ENCODE results near the gene ACAD10. TPM values are rescaled to one million over a fixed set of nuclear protein-coding genes. Genes with fewer than 3 reads are reported as not detected.

Gene ACAD10
- total RNA-seq, 1 experiment from 2014 or later: 25.3 TPM

DNA sequence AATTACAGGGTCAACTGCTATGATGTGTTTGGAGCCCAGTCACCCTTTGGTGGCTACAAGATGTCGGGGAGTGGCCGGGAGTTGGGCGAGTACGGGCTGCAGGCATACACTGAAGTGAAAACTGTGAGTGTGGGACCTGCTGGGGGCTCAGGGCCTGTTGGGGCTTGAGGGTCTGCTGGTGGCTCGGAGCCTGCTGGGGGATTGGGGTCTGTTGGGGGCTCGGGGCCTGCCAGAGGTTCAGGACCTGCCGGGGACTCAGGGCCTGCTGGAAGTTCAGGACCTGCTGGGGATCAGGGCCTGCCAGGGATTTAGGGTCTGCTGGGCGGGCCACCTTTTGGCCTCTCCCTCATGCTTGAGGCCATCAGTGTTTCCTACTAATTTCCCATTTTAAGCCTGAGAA is 118.0 kb downstream of the ACAD10 start (continued):
- no peak for TF ChIP-seq EZH2phosphoT487 (IDR thresholded peaks at IDR 0.05; ENCODE audit: borderline replicate concordance)

DNA sequence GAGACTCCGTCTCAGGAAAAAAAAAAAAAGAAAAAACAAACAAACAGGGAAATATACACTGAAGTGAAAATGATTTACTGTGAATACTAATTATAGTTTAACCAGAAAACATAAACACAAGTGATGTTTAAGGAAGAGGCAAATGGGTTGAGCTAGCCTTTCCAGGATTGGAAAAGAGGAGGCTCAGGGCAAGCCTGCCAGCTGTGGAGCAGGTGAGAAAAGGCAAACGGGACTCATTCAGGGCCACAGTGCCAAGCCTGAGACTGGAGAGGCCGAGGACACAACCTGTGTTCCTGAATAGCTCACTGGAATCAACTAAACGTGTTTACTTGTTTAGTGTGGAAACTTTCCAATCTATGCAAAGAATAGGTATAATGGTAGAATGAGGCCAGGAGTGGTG is 120.5 kb downstream of the ACAD10 start:
- Histone ChIP-seq H3K9me2 (ENCODE audit: insufficient read depth) (no peaks in the 10 kb centered on the region), H2AFZ (ENCODE audit: low read depth, low read length, poor library complexity, severe bottlenecking) (no peak overlapping the region), H3K27ac (ENCODE audit: low read depth, low read length) (no peak overlapping the region), H3K4me3 (replicated peaks in 1 of 2; ENCODE audit: low read depth in 1 of 2, low read length in 2 of 2) (no peak overlapping the region), H3K4me1 (ENCODE audit: control insufficient read depth in 1 of 2, insufficient read depth in 2 of 2, low read length in 2 of 2) (no peaks in the 10 kb centered on the region), H3K9me3 (ENCODE audit: control insufficient read depth in 1 of 2, insufficient read depth in 1 of 2, low read depth in 1 of 2, low read length in 2 of 2) (no peaks in the 10 kb centered on the region), H3K79me2 (ENCODE audit: insufficient read depth, low read length) (no peaks in the 10 kb centered on the region), H3K36me3 (ENCODE audit: control insufficient read depth in 1 of 2, insufficient read depth in 2 of 2, low read length in 2 of 2) (no peaks in the 10 kb centered on the region), H3K27me3 (ENCODE audit: insufficient read depth, low read length) (no peaks in the 10 kb centered on the region), H3K9ac (ENCODE audit: low read length) (no peak overlapping the region), H3K4me2 (ENCODE audit: low read length) (no peak overlapping the region), H4K20me1 (ENCODE audit: insufficient read depth) (no peaks in the 10 kb centered on the region)
- RAD21 ChIA-PET (ENCODE audit: low non-redundant PET in 1 of 2, low total read pairs in 2 of 2, uncharacterized antibody in 2 of 2, unreplicated experiment in 2 of 2): no interaction called here
- DNase-seq (ENCODE audit: low read depth, low spot score): no peak
- intact Hi-C loops (cut with micrococcal nuclease): no loop called here
- no peak for ATAC-seq
- TF ChIP-seq JUND (IDR thresholded peaks at IDR 0.05) (no peak), SRF (IDR thresholded peaks at IDR 0.05; ENCODE audit: low read depth) (no peak), FOSL1 (IDR thresholded peaks at IDR 0.05; ENCODE audit: low read depth) (no peak), SP1 (IDR thresholded peaks at IDR 0.05; ENCODE audit: low read depth) (no peak), RAD21 (IDR thresholded peaks at IDR 0.05; ENCODE audit: low read depth) (no peak), POLR2AphosphoS5 (IDR thresholded peaks at IDR 0.05; ENCODE audit: low read depth, low read length) (no peak), CBX3 (IDR thresholded peaks at IDR 0.05; ENCODE audit: low read depth) (no peak), YY1 (IDR thresholded peaks at IDR 0.05; ENCODE audit: extremely low read depth, insufficient replicate concordance, low read depth, low read length) (no peak), SIN3A (IDR thresholded peaks at IDR 0.05; ENCODE audit: low read depth) (no peak)
- TF ChIP-seq, protein P1, sequence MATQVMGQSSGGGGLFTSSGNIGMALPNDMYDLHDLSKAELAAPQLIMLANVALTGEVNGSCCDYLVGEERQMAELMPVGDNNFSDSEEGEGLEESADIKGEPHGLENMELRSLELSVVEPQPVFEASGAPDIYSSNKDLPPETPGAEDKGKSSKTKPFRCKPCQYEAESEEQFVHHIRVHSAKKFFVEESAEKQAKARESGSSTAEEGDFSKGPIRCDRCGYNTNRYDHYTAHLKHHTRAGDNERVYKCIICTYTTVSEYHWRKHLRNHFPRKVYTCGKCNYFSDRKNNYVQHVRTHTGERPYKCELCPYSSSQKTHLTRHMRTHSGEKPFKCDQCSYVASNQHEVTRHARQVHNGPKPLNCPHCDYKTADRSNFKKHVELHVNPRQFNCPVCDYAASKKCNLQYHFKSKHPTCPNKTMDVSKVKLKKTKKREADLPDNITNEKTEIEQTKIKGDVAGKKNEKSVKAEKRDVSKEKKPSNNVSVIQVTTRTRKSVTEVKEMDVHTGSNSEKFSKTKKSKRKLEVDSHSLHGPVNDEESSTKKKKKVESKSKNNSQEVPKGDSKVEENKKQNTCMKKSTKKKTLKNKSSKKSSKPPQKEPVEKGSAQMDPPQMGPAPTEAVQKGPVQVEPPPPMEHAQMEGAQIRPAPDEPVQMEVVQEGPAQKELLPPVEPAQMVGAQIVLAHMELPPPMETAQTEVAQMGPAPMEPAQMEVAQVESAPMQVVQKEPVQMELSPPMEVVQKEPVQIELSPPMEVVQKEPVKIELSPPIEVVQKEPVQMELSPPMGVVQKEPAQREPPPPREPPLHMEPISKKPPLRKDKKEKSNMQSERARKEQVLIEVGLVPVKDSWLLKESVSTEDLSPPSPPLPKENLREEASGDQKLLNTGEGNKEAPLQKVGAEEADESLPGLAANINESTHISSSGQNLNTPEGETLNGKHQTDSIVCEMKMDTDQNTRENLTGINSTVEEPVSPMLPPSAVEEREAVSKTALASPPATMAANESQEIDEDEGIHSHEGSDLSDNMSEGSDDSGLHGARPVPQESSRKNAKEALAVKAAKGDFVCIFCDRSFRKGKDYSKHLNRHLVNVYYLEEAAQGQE (IDR thresholded peaks at IDR 0.05; ENCODE audit: low read depth): no peak
- TF ChIP-seq, protein P2, sequence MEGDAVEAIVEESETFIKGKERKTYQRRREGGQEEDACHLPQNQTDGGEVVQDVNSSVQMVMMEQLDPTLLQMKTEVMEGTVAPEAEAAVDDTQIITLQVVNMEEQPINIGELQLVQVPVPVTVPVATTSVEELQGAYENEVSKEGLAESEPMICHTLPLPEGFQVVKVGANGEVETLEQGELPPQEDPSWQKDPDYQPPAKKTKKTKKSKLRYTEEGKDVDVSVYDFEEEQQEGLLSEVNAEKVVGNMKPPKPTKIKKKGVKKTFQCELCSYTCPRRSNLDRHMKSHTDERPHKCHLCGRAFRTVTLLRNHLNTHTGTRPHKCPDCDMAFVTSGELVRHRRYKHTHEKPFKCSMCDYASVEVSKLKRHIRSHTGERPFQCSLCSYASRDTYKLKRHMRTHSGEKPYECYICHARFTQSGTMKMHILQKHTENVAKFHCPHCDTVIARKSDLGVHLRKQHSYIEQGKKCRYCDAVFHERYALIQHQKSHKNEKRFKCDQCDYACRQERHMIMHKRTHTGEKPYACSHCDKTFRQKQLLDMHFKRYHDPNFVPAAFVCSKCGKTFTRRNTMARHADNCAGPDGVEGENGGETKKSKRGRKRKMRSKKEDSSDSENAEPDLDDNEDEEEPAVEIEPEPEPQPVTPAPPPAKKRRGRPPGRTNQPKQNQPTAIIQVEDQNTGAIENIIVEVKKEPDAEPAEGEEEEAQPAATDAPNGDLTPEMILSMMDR (IDR thresholded peaks at IDR 0.05 in 2 of 3, conservative IDR thresholded peaks at IDR 0.05 in 1 of 3; ENCODE audit: borderline replicate concordance in 1 of 3, insufficient read depth in 1 of 3, low read depth in 2 of 3, low read length in 2 of 3): no peak
- TF ChIP-seq, protein P3, sequence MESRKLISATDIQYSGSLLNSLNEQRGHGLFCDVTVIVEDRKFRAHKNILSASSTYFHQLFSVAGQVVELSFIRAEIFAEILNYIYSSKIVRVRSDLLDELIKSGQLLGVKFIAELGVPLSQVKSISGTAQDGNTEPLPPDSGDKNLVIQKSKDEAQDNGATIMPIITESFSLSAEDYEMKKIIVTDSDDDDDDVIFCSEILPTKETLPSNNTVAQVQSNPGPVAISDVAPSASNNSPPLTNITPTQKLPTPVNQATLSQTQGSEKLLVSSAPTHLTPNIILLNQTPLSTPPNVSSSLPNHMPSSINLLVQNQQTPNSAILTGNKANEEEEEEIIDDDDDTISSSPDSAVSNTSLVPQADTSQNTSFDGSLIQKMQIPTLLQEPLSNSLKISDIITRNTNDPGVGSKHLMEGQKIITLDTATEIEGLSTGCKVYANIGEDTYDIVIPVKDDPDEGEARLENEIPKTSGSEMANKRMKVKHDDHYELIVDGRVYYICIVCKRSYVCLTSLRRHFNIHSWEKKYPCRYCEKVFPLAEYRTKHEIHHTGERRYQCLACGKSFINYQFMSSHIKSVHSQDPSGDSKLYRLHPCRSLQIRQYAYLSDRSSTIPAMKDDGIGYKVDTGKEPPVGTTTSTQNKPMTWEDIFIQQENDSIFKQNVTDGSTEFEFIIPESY (IDR thresholded peaks at IDR 0.05; ENCODE audit: extremely low read depth, insufficient replicate concordance, low read length): no peak
- TF ChIP-seq, protein P4, sequence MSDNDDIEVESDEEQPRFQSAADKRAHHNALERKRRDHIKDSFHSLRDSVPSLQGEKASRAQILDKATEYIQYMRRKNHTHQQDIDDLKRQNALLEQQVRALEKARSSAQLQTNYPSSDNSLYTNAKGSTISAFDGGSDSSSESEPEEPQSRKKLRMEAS (IDR thresholded peaks at IDR 0.05): no peak
- no TSS peak for BruUV-seq (replicated peaks)
- CTCF ChIA-PET: no interaction called here
- POLR2A ChIA-PET: no interaction called here

All from HCT116 (cell line).